ENCODE measurements around the gene SAP130.

- TF ChIP-seq, protein P1, sequence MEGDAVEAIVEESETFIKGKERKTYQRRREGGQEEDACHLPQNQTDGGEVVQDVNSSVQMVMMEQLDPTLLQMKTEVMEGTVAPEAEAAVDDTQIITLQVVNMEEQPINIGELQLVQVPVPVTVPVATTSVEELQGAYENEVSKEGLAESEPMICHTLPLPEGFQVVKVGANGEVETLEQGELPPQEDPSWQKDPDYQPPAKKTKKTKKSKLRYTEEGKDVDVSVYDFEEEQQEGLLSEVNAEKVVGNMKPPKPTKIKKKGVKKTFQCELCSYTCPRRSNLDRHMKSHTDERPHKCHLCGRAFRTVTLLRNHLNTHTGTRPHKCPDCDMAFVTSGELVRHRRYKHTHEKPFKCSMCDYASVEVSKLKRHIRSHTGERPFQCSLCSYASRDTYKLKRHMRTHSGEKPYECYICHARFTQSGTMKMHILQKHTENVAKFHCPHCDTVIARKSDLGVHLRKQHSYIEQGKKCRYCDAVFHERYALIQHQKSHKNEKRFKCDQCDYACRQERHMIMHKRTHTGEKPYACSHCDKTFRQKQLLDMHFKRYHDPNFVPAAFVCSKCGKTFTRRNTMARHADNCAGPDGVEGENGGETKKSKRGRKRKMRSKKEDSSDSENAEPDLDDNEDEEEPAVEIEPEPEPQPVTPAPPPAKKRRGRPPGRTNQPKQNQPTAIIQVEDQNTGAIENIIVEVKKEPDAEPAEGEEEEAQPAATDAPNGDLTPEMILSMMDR (IDR thresholded peaks at IDR 0.05), result no peak
- TF ChIP-seq EP300 (IDR thresholded peaks at IDR 0.05) (no peak), POLR2A (IDR thresholded peaks at IDR 0.05) (no peak)
These were observed 58.4 kb downstream of the SAP130 start for GRCh38 chr2:127969446-127969845.
